HG03108 (cell line): ENCODE results near the gene BCL7B.
A peak's percentile ranks its signal among the peaks of the same experiment; 100 is the strongest.
"Not testable (repeated sequence)": the region's sequence is repeated elsewhere in the genome, so short reads cannot be mapped to it uniquely, and the experiment has no call there.

ENCODE experiments used
- ATAC-seq: cut with Tn5 transposase; IDR thresholded peaks from one replicate; pipeline ENCODE4 v1.9.1; 2021; ENCODE audit warnings: moderate library complexity; ENCODE audit not compliant: unreplicated experiment

BCL7B gene

GRCh38 chr7:73573276-73573675, 15.8 kb upstream of the BCL7B start:
- ATAC-seq, result no peak

GRCh38 chr7:73572767-73573186, 15.3 kb upstream of the BCL7B start:
- ATAC-seq, result no peak

DNA sequence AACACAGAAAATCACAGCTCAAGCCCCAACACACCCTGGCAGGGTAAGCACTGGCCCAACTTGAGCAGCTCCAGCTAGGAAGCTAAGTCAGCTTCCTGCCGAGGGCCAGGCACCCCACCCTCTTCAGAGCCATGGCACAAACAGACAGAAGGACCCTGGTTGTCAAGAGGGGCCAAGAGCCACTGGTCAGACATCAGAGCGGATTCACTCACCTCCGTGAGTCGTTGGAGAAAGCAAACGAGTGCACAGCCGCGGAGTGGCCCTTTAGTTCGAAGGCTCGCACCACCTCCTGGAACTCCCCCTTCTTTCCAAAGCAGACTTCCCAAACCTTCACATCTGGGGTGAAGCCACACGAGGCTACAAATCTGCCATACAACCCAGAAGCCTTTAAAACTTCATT, 13.5 kb upstream of the BCL7B start:
- no peak for ATAC-seq

DNA sequence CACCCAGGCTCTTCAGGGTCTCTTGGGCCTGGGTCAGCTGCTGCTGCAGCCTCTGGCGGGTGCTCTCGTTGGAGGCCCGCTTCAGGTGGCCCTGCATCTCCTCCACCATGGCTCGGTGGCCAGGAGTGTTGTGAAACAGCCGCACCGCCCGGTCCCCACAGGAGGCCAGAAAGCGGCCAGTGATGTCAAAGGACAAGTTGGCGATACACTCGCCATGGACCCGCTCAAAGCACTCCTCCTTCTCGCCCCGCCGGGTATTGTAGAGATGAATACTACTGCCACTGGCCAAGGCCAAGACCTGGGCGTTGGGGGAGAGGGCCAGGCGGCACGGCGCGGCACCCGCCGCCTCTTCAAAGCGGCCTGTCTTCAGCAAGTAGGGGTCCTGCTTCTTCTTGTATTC, 13.0 kb upstream of the BCL7B start:
- ATAC-seq, result no peak

- no peak for ATAC-seq
Measured at GRCh38 chr7:73569042-73569608, 11.6 kb upstream of the BCL7B start.

GRCh38 chr7:73567846-73568685, 10.6 kb upstream of the BCL7B start:
- ATAC-seq, result no peak

DNA sequence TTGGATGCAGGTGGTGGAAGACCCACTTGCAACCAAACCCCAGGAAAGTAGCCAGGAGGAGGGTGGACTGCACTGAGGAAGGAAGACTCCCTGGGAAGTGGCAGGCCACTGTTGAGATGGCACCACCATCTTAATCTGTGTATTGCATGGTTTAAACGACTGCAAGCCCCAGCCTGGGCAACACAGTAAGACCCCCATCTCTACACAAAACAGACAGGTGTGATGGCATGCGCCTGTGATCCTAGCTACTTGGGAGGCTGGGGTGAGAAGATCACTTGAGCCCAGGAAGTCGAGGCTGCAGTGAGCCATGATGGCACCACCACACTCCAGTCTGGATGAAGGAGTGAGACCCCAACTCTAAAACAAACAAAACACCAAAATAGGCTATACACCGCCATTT, 9.7 kb upstream of the BCL7B start:
- no peak for ATAC-seq

DNA sequence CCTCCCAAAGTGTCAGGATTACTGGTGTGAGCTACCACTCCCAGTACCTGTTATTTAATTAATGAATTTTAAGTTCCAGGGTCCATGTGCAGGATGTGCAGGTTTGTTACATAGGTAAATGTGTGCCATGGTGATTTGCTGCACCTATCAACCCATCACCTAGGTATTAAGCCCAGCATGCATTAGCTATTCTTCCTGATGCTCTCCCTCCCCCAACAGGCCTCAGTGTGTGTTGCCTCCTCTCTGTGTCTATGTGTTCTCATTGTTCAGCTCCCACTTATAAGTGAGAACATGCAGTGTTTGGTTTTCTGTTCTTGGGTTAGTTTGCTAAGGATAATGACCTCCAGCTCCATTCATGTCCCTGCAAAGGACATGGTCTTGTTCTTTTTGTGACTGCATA, 8.9 kb upstream of the BCL7B start:
- ATAC-seq, result not testable (repeated sequence)

- no peak for ATAC-seq
Measured at GRCh38 chr7:73565675-73566340, 8.3 kb upstream of the BCL7B start.

- ATAC-seq, result no peak
Measured at GRCh38 chr7:73560109-73560835, 2.8 kb upstream of the BCL7B start.

- ATAC-seq, result peak; percentile 88
Measured at GRCh38 chr7:73557108-73557396, 438 bp downstream of the BCL7B start.

DNA sequence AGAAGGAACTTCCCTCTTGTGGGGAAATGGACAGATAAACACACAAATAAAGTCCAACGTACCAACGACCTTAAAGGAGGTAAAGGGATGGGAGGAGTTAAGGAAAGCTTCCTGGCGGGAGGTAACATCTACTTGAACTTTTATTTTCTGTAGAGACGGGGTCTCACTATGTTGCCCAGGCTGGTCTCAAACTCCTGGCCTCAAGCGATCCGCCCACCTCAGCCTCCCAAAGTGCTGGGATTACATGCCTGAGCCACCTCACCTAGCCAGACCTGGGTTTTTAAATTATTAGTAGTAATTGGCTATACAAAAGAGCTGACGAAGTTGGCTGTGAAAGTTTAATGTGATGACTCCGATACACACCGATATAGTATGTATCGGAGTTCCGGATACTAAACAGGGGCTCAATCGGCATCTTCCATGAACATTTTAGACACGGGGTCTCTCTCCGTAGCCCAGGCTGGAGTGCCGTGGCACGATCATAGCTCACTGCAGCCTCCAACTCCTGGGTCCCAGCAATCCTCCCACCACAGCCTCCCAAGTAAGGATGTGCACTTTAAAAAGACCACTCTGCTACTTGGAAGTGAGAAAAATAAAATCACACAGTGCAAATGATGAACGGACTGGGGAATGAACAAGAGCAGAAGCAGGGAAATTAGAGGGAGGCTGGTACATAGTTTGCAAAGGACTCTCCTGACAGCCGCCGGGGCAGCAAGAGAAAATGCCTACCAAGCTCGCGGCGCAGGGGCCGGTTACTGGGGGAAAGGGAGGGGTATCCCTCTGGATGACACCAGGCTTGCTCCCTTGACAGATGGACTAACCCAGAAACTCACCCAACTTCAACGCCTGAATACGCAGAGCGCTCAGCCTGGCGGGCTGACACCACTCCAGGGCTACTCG, 1.0 kb downstream of the BCL7B start:
- ATAC-seq, result no peak

DNA sequence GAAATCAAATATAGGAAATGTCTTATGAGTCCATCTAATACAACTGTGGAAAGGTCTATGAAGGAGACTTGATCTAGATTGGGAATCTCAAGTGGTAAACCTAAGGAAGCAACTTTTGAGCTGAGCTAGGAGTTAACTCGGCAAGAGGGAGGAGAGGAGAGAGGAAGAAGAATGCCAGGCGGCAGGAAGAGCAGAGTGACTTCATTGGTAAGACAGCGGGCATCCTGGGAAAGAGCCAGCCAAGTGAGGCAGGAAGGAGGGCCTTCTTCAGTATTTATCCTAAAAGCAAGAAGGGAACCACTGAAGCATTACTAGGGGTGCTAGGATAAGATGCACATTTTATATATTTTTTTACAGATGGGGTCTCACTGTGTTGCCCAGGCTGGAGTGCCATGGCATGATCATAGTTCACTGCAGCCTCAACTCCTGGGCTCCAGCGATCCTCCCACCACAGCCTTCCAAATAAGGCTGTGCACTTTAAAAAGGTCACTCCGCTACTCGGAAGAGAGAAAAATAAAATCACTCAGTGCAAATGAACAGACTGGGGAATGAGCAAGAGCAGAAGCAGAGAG, 2.0 kb downstream of the BCL7B start:
- no peak for ATAC-seq

DNA sequence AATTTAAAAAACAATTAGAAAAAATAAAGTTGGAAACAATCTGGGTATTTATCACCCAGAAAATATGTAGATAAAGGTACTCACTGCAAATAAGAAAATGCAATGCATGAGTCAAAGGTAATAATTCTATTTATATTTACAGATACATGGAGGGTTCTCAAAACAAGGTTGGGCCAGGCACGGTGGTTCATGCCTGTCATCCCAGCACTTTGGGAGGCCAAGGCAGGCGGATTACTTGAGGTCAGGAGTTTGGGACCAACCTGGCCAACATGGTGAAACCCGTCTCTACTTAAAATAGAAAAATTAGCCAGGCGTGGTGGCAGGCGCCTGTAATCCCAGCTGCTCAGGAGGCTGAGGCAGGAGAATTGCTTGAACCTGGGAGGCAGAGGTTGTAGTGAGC, 7.4 kb downstream of the BCL7B start:
- ATAC-seq, result not testable (repeated sequence)

DNA sequence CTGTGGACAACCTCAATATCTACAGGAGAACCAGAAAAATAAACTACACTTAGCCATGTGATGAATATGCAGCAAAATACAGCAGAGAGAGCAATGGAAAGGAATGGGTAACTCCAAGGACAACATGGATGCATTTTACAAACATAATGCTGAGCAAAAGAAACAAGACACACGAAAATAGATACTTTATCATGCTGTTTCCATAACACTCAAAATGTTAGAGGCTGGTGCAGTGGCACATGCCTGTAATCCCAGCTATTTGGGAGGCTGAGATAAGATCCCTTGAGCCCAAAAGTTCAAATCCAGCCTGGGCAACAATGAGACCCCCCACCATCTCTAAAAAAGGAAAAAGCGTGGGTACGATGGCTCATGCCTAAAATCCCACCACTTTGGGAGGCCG, 8.3 kb downstream of the BCL7B start:
- ATAC-seq, result no peak

GRCh38 chr7:73547841-73548240, 9.6 kb downstream of the BCL7B start:
- ATAC-seq, result no peak

DNA sequence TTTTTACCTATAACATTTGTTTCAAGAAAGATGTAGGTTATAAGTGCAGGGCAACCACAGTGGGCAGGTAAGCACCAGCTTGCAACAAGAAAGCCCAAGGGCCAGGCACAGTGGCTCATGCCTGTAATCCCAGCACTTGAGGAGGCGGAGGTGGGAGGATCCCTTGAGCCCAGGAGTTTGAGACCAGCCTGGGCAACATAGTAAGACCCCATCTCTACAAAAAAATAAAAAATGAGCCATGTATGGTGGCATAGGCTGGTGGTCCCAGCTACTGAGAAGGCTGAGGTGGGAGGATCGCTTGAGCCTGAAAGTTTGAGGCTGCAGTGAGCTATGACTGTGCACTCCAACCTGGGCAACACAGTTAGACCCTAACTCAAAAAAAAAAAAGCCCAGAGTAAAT, 12.8 kb downstream of the BCL7B start:
- ATAC-seq, result no peak

- ATAC-seq, result no peak
Measured at GRCh38 chr7:73541722-73542121, 15.8 kb downstream of the BCL7B start.

DNA sequence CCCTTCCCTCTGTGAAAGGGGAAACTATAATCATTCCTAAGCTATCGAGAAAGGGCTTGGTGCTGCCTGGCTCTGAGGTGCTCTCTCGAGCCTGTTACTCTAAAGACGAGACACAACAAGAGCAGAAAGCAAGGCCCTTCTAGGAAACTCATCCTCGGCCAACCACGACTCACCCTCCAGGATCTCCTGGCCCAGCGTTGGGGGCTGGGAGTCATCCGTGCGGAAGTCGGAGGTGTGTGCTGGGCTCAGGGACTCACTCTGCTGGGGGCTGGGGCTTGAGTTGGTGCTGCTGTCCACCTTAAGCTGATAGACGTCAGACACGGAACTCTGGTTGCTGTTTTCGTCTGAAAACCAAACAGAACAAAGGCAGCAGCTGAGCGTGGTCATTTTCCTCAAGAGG, 17.8 kb downstream of the BCL7B start:
- no peak for ATAC-seq

- not testable (repeated sequence) for ATAC-seq
Measured at GRCh38 chr7:73538510-73538909, 19.0 kb downstream of the BCL7B start.
